Hepatocyte (in vitro differentiated cells): ENCODE measurements around the gene MUC2.

ENCODE experiments used
- CTCF ChIP-seq: fragments of 200-600 bp; sonication (generic); IDR thresholded peaks from 2 replicates; pipeline ENCODE4 v1.5.1; 2016; ENCODE audit warnings: antibody characterized with exemption, mild to moderate bottlenecking; ENCODE audit not compliant: poor library complexity
- EZH2 ChIP-seq: fragments of 200-600 bp; sonication (generic); IDR thresholded peaks from 2 replicates; pipeline ENCODE4 v1.6.1; 2016; ENCODE audit warnings: antibody characterized with exemption, mild to moderate bottlenecking, borderline replicate concordance

- TF ChIP-seq CTCF (no peak), EZH2 (no peak)
Observed at GRCh38 chr11:1107316-1108245, 32.9 kb downstream of the MUC2 start.
